Ishikawa (cell line): Measurements from ENCODE around the gene SPRN.

Experiments used
- CEBPB ChIP-seq: IDR thresholded peaks from 2 replicates; pipeline ENCODE4 v1.6.1; 2012
- CREB1 ChIP-seq: IDR thresholded peaks from 2 replicates; pipeline ENCODE4 v1.6.1; 2012; ENCODE audit warnings: low read depth
- EP300 ChIP-seq: IDR thresholded peaks from 2 replicates; pipeline ENCODE4 v1.6.1; 2012; ENCODE audit warnings: borderline replicate concordance
- MAX ChIP-seq: IDR thresholded peaks from 2 replicates; pipeline ENCODE4 v1.6.1; 2012
- RAD21 ChIP-seq: IDR thresholded peaks from 2 replicates; pipeline ENCODE4 v1.6.1; 2012; ENCODE audit warnings: low read depth
- REST ChIP-seq: IDR thresholded peaks from 2 replicates; pipeline ENCODE4 v1.6.1; 2012; ENCODE audit warnings: low read depth, mild to moderate bottlenecking
- TEAD4 ChIP-seq: IDR thresholded peaks from 2 replicates; pipeline ENCODE4 v1.6.1; 2012
- USF1 ChIP-seq: IDR thresholded peaks from 2 replicates; pipeline ENCODE4 v1.6.1; 2012
- YY1 ChIP-seq: IDR thresholded peaks from 2 replicates; pipeline ENCODE4 v1.6.1; 2012; ENCODE audit warnings: low read depth
- ZBTB7A ChIP-seq: IDR thresholded peaks from 2 replicates; pipeline ENCODE4 v1.6.1; 2012; ENCODE audit warnings: low read depth

- no peak for TF ChIP-seq ZBTB7A
- TF ChIP-seq EP300: no peak
- no peak for TF ChIP-seq REST
- TF ChIP-seq MAX: no peak
- TF ChIP-seq CEBPB: no peak
- no peak for TF ChIP-seq USF1
- TF ChIP-seq RAD21: no peak
- no peak for TF ChIP-seq TEAD4
- TF ChIP-seq YY1: no peak
- no peak for TF ChIP-seq CREB1
Measured at GRCh38 chr10:133411523-133412380, 12.7 kb downstream of the SPRN start.
